ENCODE data around the gene STAM.

Gene STAM

DNA sequence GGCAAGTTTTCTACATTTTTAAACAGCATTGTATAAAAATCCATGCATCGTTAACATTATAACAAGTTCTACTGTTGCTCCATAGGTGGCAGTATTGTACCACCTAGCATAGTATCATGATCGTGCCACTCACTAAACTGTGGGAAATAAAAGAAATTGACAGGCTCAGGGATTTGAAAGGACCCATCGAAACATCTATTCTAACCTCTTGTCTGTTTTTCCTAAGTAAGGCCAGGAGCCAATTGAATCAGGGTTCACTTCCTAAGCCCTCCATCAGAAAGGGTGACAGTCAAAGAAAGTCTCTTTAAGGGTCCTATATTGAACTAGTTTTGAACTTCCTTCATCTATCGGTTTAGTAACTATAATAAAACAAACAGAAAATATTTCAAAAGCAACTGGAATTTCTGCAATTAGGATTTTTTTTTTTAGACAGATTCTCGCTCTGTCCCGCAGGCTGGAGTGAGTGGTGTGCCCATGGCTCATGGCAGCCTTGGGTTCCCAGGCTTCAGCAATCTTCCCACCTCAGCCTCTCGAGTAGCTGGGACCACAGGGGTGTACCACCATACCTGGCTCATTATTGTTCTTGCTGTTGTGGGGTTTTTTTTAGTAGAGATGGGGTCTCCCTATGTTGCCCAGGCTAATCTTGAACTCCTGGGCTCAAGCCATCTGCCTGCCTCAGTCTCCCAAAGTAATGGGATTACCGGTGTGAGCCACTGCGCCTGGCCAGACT lies 36.2 kb upstream of the STAM start (continued):
- TF ChIP-seq, protein P1, sequence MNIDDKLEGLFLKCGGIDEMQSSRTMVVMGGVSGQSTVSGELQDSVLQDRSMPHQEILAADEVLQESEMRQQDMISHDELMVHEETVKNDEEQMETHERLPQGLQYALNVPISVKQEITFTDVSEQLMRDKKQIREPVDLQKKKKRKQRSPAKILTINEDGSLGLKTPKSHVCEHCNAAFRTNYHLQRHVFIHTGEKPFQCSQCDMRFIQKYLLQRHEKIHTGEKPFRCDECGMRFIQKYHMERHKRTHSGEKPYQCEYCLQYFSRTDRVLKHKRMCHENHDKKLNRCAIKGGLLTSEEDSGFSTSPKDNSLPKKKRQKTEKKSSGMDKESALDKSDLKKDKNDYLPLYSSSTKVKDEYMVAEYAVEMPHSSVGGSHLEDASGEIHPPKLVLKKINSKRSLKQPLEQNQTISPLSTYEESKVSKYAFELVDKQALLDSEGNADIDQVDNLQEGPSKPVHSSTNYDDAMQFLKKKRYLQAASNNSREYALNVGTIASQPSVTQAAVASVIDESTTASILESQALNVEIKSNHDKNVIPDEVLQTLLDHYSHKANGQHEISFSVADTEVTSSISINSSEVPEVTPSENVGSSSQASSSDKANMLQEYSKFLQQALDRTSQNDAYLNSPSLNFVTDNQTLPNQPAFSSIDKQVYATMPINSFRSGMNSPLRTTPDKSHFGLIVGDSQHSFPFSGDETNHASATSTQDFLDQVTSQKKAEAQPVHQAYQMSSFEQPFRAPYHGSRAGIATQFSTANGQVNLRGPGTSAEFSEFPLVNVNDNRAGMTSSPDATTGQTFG (tag by site-specific recombination; IDR thresholded peaks at IDR 0.05; ENCODE audit: borderline replicate concordance): no peak
- TF ChIP-seq, protein P2, sequence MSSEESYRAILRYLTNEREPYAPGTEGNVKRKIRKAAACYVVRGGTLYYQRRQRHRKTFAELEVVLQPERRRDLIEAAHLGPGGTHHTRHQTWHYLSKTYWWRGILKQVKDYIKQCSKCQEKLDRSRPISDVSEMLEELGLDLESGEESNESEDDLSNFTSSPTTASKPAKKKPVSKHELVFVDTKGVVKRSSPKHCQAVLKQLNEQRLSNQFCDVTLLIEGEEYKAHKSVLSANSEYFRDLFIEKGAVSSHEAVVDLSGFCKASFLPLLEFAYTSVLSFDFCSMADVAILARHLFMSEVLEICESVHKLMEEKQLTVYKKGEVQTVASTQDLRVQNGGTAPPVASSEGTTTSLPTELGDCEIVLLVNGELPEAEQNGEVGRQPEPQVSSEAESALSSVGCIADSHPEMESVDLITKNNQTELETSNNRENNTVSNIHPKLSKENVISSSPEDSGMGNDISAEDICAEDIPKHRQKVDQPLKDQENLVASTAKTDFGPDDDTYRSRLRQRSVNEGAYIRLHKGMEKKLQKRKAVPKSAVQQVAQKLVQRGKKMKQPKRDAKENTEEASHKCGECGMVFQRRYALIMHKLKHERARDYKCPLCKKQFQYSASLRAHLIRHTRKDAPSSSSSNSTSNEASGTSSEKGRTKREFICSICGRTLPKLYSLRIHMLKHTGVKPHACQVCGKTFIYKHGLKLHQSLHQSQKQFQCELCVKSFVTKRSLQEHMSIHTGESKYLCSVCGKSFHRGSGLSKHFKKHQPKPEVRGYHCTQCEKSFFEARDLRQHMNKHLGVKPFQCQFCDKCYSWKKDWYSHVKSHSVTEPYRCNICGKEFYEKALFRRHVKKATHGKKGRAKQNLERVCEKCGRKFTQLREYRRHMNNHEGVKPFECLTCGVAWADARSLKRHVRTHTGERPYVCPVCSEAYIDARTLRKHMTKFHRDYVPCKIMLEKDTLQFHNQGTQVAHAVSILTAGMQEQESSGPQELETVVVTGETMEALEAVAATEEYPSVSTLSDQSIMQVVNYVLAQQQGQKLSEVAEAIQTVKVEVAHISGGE (tag by site-specific recombination; conservative IDR thresholded peaks at IDR 0.05; ENCODE audit: low read depth): no peak
- TF ChIP-seq PRDM1 (tag by site-specific recombination; IDR thresholded peaks at IDR 0.05) (no peak), ZSCAN16 (tag by site-specific recombination; IDR thresholded peaks at IDR 0.05) (no peak), ZNF660 (tag by site-specific recombination; IDR thresholded peaks at IDR 0.05) (0 out of 2 replicates have a peak, but pooled peaks have one; percentile 44), KLF7 (tag by site-specific recombination; IDR thresholded peaks at IDR 0.05; ENCODE audit: borderline replicate concordance) (no peak), GLI4 (tag by site-specific recombination; IDR thresholded peaks at IDR 0.05) (no peak)

DNA sequence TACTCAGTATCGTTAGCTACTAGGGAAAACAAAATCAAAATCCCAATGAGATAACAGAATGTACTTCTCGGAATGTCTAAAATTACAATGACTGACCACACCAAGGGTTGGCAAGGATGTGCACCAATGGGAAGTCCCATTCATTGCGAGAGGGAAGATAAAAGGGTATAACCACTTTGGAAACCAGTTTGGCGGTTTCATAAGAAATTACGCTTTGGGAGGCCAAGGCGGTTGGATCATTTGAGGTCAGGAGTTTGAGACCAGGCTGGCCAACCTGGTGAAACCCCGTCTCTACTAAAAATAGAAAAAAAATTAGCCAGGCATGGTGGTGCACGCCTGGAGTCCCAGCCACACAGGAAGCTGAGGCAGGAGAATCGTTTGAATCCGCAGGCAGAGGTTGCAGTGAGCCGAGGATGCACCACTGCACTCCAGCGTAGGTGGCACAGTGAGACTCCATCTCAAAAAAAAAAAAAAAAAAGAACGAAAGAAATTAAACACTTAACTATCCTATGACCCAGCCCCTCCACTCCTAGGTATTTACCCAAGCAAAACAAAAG lies 34.4 kb upstream of the STAM start:
- H3K36me3 ChIP-seq (ENCODE audit: control insufficient read depth in 2 of 2, insufficient read depth in 1 of 2, low read length in 2 of 2): no peaks in the 10 kb centered on the region; a peak in 1 of 3 replicates
- no peaks in the 10 kb centered on the region for H3K9me3 ChIP-seq (ENCODE audit: control insufficient read depth, insufficient read depth, low read depth, low read length)
- ChIA-PET CTCF (no interaction called here), POLR2A (no interaction called here)
- TF ChIP-seq ZNF76 (tag by site-specific recombination; IDR thresholded peaks at IDR 0.05; ENCODE audit: borderline replicate concordance, low read depth) (no peak), KLF8 (tag by site-specific recombination; IDR thresholded peaks at IDR 0.05) (no peak), ZNF626 (tag by site-specific recombination; IDR thresholded peaks at IDR 0.05) (no peak), ZNF658 (tag by site-specific recombination; IDR thresholded peaks at IDR 0.05) (no peak), ZNF121 (tag by site-specific recombination; IDR thresholded peaks at IDR 0.05) (no peak), ZBTB17 (tag by site-specific recombination; IDR thresholded peaks at IDR 0.05) (no peak), ZNF221 (tag by site-specific recombination; IDR thresholded peaks at IDR 0.05; ENCODE audit: borderline replicate concordance) (no peak), RBAK (tag by site-specific recombination; IDR thresholded peaks at IDR 0.05) (no peak)
- TF ChIP-seq, protein P3, sequence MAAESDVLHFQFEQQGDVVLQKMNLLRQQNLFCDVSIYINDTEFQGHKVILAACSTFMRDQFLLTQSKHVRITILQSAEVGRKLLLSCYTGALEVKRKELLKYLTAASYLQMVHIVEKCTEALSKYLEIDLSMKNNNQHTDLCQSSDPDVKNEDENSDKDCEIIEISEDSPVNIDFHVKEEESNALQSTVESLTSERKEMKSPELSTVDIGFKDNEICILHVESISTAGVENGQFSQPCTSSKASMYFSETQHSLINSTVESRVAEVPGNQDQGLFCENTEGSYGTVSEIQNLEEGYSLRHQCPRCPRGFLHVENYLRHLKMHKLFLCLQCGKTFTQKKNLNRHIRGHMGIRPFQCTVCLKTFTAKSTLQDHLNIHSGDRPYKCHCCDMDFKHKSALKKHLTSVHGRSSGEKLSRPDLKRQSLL (tag by site-specific recombination; IDR thresholded peaks at IDR 0.05): no peak
- no peak overlapping the region for H3K4me3 ChIP-seq (ENCODE audit: low read depth, low read length)
- no peaks in the 10 kb centered on the region for H3K4me1 ChIP-seq (ENCODE audit: control insufficient read depth, insufficient read depth, low read length)
- H3K27ac ChIP-seq (ENCODE audit: extremely low read depth, low read depth, low read length): no peak overlapping the region
